GM19023 (cell line): ENCODE data around the gene PPP1R16B.
"Not testable (repeated sequence)": the region's sequence is repeated elsewhere in the genome, so short reads cannot be mapped to it uniquely, and the experiment has no call there.

Experiments
- ATAC-seq: cut with Tn5 transposase; IDR thresholded peaks from one replicate; pipeline ENCODE4 v1.9.1; 2021; ENCODE audit warnings: mild to moderate bottlenecking, moderate library complexity; ENCODE audit not compliant: unreplicated experiment

PPP1R16B gene

GRCh38 chr20:38843346-38843745, 37.8 kb downstream of the PPP1R16B start:
- no peak for ATAC-seq

GRCh38 chr20:38844963-38845362, 39.5 kb downstream of the PPP1R16B start:
- no peak for ATAC-seq

GRCh38 chr20:38847840-38848239, 42.3 kb downstream of the PPP1R16B start:
- ATAC-seq, result no peak

- ATAC-seq, result no peak
These were observed 48.3 kb downstream of the PPP1R16B start for GRCh38 chr20:38853759-38854158.

GRCh38 chr20:38854654-38855066, 49.2 kb downstream of the PPP1R16B start:
- ATAC-seq, result no peak

- ATAC-seq, result no peak
These were observed 49.9 kb downstream of the PPP1R16B start for GRCh38 chr20:38855356-38855755.

- no peak for ATAC-seq
These were observed 51.1 kb downstream of the PPP1R16B start for GRCh38 chr20:38856570-38856969.

- no peak for ATAC-seq
These were observed 52.2 kb downstream of the PPP1R16B start for GRCh38 chr20:38857703-38858102.

- ATAC-seq, result peak; percentile 33
These were observed 53.7 kb downstream of the PPP1R16B start for GRCh38 chr20:38859070-38859690.

- not testable (repeated sequence) for ATAC-seq
These were observed 54.4 kb downstream of the PPP1R16B start for GRCh38 chr20:38859857-38860256.

- no peak for ATAC-seq
These were observed 55.5 kb downstream of the PPP1R16B start for GRCh38 chr20:38861071-38861401.

- ATAC-seq, result no peak
These were observed 56.7 kb downstream of the PPP1R16B start for GRCh38 chr20:38862226-38862625.

GRCh38 chr20:38863024-38863851, 57.7 kb downstream of the PPP1R16B start:
- peak; percentile 60 for ATAC-seq

- ATAC-seq, result no peak
These were observed 59.2 kb downstream of the PPP1R16B start for GRCh38 chr20:38864662-38865061.

GRCh38 chr20:38866265-38867061, 61.0 kb downstream of the PPP1R16B start:
- ATAC-seq, result no peak

- no peak for ATAC-seq
These were observed 61.5 kb downstream of the PPP1R16B start for GRCh38 chr20:38867062-38867359.

GRCh38 chr20:38870733-38871559, 65.4 kb downstream of the PPP1R16B start:
- ATAC-seq, result no peak

GRCh38 chr20:38871560-38871953, 66.1 kb downstream of the PPP1R16B start:
- no peak for ATAC-seq

- no peak for ATAC-seq
These were observed 66.5 kb downstream of the PPP1R16B start for GRCh38 chr20:38872036-38872435.

GRCh38 chr20:38872491-38873049, 67.1 kb downstream of the PPP1R16B start:
- ATAC-seq, result peak; percentile 4
